ENCODE data around the gene EMC8. TPM values are rescaled to one million over a fixed set of nuclear protein-coding genes. Genes with fewer than 3 reads are reported as not detected.

Gene EMC8
- polyA plus RNA-seq, 1 donor (not counting 4 experiments of a cell fraction or from before 2014, with no cell fraction given) = 38.5 TPM

- no peak overlapping the region for H3K27ac ChIP-seq (ENCODE audit: control insufficient read depth, insufficient read depth, low read length)
- FAIRE-seq = no peak
- no peaks in the 10 kb centered on the region for H3K4me1 ChIP-seq (ENCODE audit: control insufficient read depth, extremely low read depth, insufficient read depth, low read length)
- peaks cover 3% of the 10 kb centered on the region for H3K27me3 ChIP-seq (ENCODE audit: control insufficient read depth, extremely low read depth, insufficient read depth, low read length)
- H3K4me3 ChIP-seq (ENCODE audit: control insufficient read depth in 2 of 3, extremely low read depth in 1 of 3, insufficient read depth in 2 of 3, low read depth in 1 of 3, low read length in 3 of 3) = no peak overlapping the region
- H4K20me1 ChIP-seq (ENCODE audit: control insufficient read depth, extremely low read depth, insufficient read depth, low read length) = no peaks in the 10 kb centered on the region
- TF ChIP-seq CTCF (optimal IDR thresholded peaks at IDR 0.05 in 1 of 3, IDR thresholded peaks at IDR 0.05 in 1 of 3, conservative IDR thresholded peaks at IDR 0.05 in 1 of 3; ENCODE audit: extremely low read depth in 1 of 3, insufficient read depth in 2 of 3, low read length in 3 of 3) (no peak), EZH2 (IDR thresholded peaks at IDR 0.05; ENCODE audit: low read length) (no peak)
- H3K79me2 ChIP-seq (ENCODE audit: control insufficient read depth, insufficient read depth, low read length) = no peaks in the 10 kb centered on the region
- H3K4me2 ChIP-seq (ENCODE audit: control insufficient read depth, extremely low read depth, insufficient read depth, low read depth, low read length) = no peak overlapping the region
- no peaks in the 10 kb centered on the region for H3K9me1 ChIP-seq (ENCODE audit: control insufficient read depth, extremely low read depth, insufficient read depth, low read length)
- dilution Hi-C loops (cut with MboI; ENCODE audit: extremely low pct_ligation_motif_present, low sequenced_read_pairs) = no loop called here
- no peaks in the 10 kb centered on the region for H3K36me3 ChIP-seq (ENCODE audit: control insufficient read depth in 2 of 2, extremely low read depth in 1 of 2, insufficient read depth in 2 of 2, low read length in 2 of 2)
- no peak overlapping the region for H3K9ac ChIP-seq (ENCODE audit: control insufficient read depth, extremely low read depth, insufficient read depth, low read length)
- DNase-seq (ENCODE audit: low read depth, low spot score) = no peak
- H2AFZ ChIP-seq (ENCODE audit: control insufficient read depth, low read length) = no peak overlapping the region
- H3K9me3 ChIP-seq (ENCODE audit: control insufficient read depth, low read depth, low read length) = no peaks in the 10 kb centered on the region
Measured at GRCh38 chr16:85844786-85845185, 45.4 kb upstream of the EMC8 start.

- Histone ChIP-seq H3K36me3 (ENCODE audit: control insufficient read depth in 2 of 2, extremely low read depth in 1 of 2, insufficient read depth in 2 of 2, low read length in 2 of 2) (no peaks in the 10 kb centered on the region), H4K20me1 (ENCODE audit: control insufficient read depth, extremely low read depth, insufficient read depth, low read length) (no peaks in the 10 kb centered on the region), H3K9me1 (ENCODE audit: control insufficient read depth, extremely low read depth, insufficient read depth, low read length) (no peaks in the 10 kb centered on the region), H3K4me1 (ENCODE audit: control insufficient read depth, extremely low read depth, insufficient read depth, low read length) (no peaks in the 10 kb centered on the region), H3K4me2 (ENCODE audit: control insufficient read depth, extremely low read depth, insufficient read depth, low read depth, low read length) (no peak overlapping the region), H3K27me3 (ENCODE audit: control insufficient read depth, extremely low read depth, insufficient read depth, low read length) (peaks cover 3% of the 10 kb centered on the region), H3K9me3 (ENCODE audit: control insufficient read depth, low read depth, low read length) (no peaks in the 10 kb centered on the region), H3K9ac (ENCODE audit: control insufficient read depth, extremely low read depth, insufficient read depth, low read length) (no peak overlapping the region), H3K79me2 (ENCODE audit: control insufficient read depth, insufficient read depth, low read length) (no peaks in the 10 kb centered on the region), H2AFZ (ENCODE audit: control insufficient read depth, low read length) (no peak overlapping the region), H3K27ac (ENCODE audit: control insufficient read depth, insufficient read depth, low read length) (no peak overlapping the region), H3K4me3 (ENCODE audit: control insufficient read depth in 2 of 3, extremely low read depth in 1 of 3, insufficient read depth in 2 of 3, low read depth in 1 of 3, low read length in 3 of 3) (no peak overlapping the region)
- dilution Hi-C loops (cut with MboI; ENCODE audit: extremely low pct_ligation_motif_present, low sequenced_read_pairs) = no loop called here
- FAIRE-seq = no peak
- DNase-seq (ENCODE audit: low read depth, low spot score) = no peak
- TF ChIP-seq CTCF (optimal IDR thresholded peaks at IDR 0.05 in 1 of 3, IDR thresholded peaks at IDR 0.05 in 1 of 3, conservative IDR thresholded peaks at IDR 0.05 in 1 of 3; ENCODE audit: extremely low read depth in 1 of 3, insufficient read depth in 2 of 3, low read length in 3 of 3) (no peak), EZH2 (IDR thresholded peaks at IDR 0.05; ENCODE audit: low read length) (no peak)
Measured at GRCh38 chr16:85844169-85844481, 44.8 kb upstream of the EMC8 start.
